A673 (cell line): ENCODE data around the gene NIT2. TPM values are rescaled to one million over a fixed set of nuclear protein-coding genes. Genes with fewer than 3 reads are reported as not detected.

Experiments used
- BruUV-seq: library from RNA; stranded (reverse); fragments of 400-500 nt; replicated peaks from 2 replicates; lab custom pipeline; 2021; lab: Mats Ljungman, UMichigan
- CTCF ChIA-PET: fragments of 300-600 bp; sonication (Branson Sonifier 250); formaldehyde crosslinking; loops from one replicate; lab custom pipeline; 2022; ENCODE audit warnings: antibody characterized with exemption; lab: Charles Lee
- POLR2A ChIA-PET: fragments of 300-600 bp; sonication (Branson Sonifier 250); formaldehyde crosslinking; loops from one replicate; lab custom pipeline; 2022; ENCODE audit warnings: antibody characterized with exemption; ENCODE audit not compliant: low non-redundant PET; lab: Charles Lee
- DNase-seq: peaks from one replicate; pipeline ENCODE4 v3.0.0-alpha.2; 2015; ENCODE audit warnings: low spot score
- H3K27ac ChIP-seq: fragments of 200-600 bp; sonication (generic); 2 replicates; pipeline ENCODE4 v1.5.1; 2016; ENCODE audit warnings: mixed run types, low read depth, mild to moderate bottlenecking, mixed read lengths, antibody characterized with exemption, low read length; ENCODE audit not compliant: poor library complexity, severe bottlenecking
- H3K27me3 ChIP-seq: fragments of 200-600 bp; sonication (generic); replicated peaks from 2 replicates; pipeline ENCODE4 v1.6.1; 2017; ENCODE audit warnings: mixed run types, low read depth, mild to moderate bottlenecking, mixed read lengths, antibody characterized with exemption, low read length; ENCODE audit not compliant: insufficient read depth, poor library complexity
- H3K36me3 ChIP-seq: fragments of 200-600 bp; sonication (generic); 2 replicates; pipeline ENCODE4 v1.6.1; 2016; ENCODE audit warnings: mixed run types, mild to moderate bottlenecking, mixed read lengths, antibody characterized with exemption, low read length; ENCODE audit not compliant: insufficient read depth, poor library complexity, severe bottlenecking
- H3K4me1 ChIP-seq: fragments of 200-600 bp; sonication (generic); 2 replicates; pipeline ENCODE4 v1.6.1; 2017; ENCODE audit warnings: mixed run types, mild to moderate bottlenecking, mixed read lengths, antibody characterized with exemption, low read length; ENCODE audit not compliant: insufficient read depth, poor library complexity, severe bottlenecking
- H3K4me3 ChIP-seq: fragments of 200-600 bp; sonication (generic); 2 replicates; pipeline ENCODE4 v1.5.1; 2016; ENCODE audit warnings: low read depth, mixed run types, mild to moderate bottlenecking, mixed read lengths, low read length; ENCODE audit not compliant: poor library complexity, severe bottlenecking
- H3K9me3 ChIP-seq: fragments of 200-600 bp; sonication (generic); 2 replicates; pipeline ENCODE4 v1.6.1; 2016; ENCODE audit warnings: mixed run types, low read depth, mild to moderate bottlenecking, mixed read lengths, antibody characterized with exemption, low read length; ENCODE audit not compliant: poor library complexity, severe bottlenecking
- EZH2 ChIP-seq: fragments of 200-600 bp; sonication (generic); IDR thresholded peaks from 2 replicates; pipeline ENCODE4 v1.6.1; 2017; ENCODE audit warnings: borderline replicate concordance, low read depth, mild to moderate bottlenecking, mixed read lengths, antibody characterized with exemption, low read length; ENCODE audit not compliant: poor library complexity, severe bottlenecking
- intact Hi-C: fragments of 100-400 bp; cut with micrococcal nuclease; formaldehyde crosslinking; loops from one replicate; pipeline ENCODE4 v1.10.0; 2022; ENCODE audit not compliant: unreplicated experiment
- total RNA-seq: library from RNA; stranded (reverse); gene quantifications from 2 replicates; pipeline ENCODE4 v1.2.3, GENCODE V29; 2021
- TF ChIP-seq, protein P1 (sequence below): fragments of 300-800, 200-600 bp; sonication (generic); conservative IDR thresholded peaks from 2 replicates; pipeline ENCODE4 v1.5.1; 2017; ENCODE audit warnings: low read depth, mild to moderate bottlenecking, antibody characterized with exemption, low read length, moderate library complexity, mixed read lengths

NIT2 gene
- total RNA-seq, 1 experiment from 2014 or later = 57.0 TPM

DNA sequence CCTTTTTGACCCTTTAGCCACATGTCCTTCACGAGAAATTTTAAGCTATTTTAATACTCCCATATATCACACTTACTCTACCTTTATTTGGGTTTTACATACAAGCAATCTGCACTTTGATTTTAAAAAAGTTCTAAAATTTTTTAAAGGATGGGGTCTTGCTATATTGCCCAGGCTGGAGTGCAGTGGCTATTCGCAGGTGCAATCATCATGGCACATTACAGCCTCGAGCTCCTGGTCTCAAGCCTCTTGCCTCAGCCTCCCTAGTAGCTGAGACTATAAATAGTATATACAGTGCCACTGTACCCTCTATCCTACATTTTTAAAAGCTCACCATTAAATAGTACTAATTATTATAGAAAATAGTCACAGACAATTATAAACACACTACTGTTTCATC lies 29.9 kb downstream of the NIT2 start:
- CTCF ChIA-PET = no interaction called here
- POLR2A ChIA-PET = no interaction called here
- H3K27me3 ChIP-seq = no peaks in the 10 kb centered on the region
- H3K4me1 ChIP-seq = no peaks in the 10 kb centered on the region
- H3K9me3 ChIP-seq = no peaks in the 10 kb centered on the region
- BruUV-seq = no TSS peak
- TF ChIP-seq EZH2 = no peak
- TF ChIP-seq, protein P1, sequence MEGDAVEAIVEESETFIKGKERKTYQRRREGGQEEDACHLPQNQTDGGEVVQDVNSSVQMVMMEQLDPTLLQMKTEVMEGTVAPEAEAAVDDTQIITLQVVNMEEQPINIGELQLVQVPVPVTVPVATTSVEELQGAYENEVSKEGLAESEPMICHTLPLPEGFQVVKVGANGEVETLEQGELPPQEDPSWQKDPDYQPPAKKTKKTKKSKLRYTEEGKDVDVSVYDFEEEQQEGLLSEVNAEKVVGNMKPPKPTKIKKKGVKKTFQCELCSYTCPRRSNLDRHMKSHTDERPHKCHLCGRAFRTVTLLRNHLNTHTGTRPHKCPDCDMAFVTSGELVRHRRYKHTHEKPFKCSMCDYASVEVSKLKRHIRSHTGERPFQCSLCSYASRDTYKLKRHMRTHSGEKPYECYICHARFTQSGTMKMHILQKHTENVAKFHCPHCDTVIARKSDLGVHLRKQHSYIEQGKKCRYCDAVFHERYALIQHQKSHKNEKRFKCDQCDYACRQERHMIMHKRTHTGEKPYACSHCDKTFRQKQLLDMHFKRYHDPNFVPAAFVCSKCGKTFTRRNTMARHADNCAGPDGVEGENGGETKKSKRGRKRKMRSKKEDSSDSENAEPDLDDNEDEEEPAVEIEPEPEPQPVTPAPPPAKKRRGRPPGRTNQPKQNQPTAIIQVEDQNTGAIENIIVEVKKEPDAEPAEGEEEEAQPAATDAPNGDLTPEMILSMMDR = no peak
- no peak overlapping the region for H3K27ac ChIP-seq
- intact Hi-C loops = no loop called here
- H3K4me3 ChIP-seq = no peak overlapping the region
- H3K36me3 ChIP-seq = peaks cover 69% of the 10 kb centered on the region
- no peak for DNase-seq

GRCh38 chr3:100366424-100366823 lies 31.9 kb downstream of the NIT2 start:
- ChIA-PET POLR2A (no interaction called here), CTCF (no interaction called here)
- H3K9me3 ChIP-seq = no peaks in the 10 kb centered on the region
- no peak for DNase-seq
- intact Hi-C loops = no loop called here
- no peak overlapping the region for H3K27ac ChIP-seq
- no peak for TF ChIP-seq EZH2
- TF ChIP-seq, protein P1 = no peak
- no peak overlapping the region for H3K4me3 ChIP-seq
- no peaks in the 10 kb centered on the region for H3K4me1 ChIP-seq
- no peaks in the 10 kb centered on the region for H3K27me3 ChIP-seq
- no TSS peak for BruUV-seq
- peaks cover 85% of the 10 kb centered on the region for H3K36me3 ChIP-seq

DNA sequence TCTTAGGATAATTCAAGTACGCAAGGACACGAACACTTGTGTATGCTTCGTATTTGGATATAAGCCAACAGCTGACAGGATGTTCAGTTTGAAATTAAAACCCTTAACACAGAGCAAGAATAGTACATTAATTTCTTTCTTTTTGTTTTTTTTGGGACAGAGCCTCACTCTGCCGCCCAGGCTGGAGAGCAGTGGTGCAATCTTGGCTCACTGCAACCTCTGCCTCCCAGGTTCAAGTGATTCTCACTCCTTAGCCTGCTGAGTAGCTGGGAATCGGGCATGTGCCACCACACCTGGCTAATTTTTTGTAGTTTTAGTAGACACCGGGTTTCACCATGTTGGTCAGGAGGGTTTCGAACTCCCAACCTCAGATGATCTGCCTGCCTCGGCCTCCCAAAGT lies 33.9 kb downstream of the NIT2 start:
- no peak for DNase-seq
- intact Hi-C loops = no loop called here
- ChIA-PET POLR2A (interaction anchor here (0.7 kb wide), 1 partner anchor 1180 kb away, joined by 4 read pairs; no protein-coding TSS in a partner anchor), CTCF (no interaction called here)
- Histone ChIP-seq H3K4me1 (no peaks in the 10 kb centered on the region), H3K27ac (no peak overlapping the region), H3K9me3 (no peaks in the 10 kb centered on the region), H3K36me3 (peaks cover 87% of the 10 kb centered on the region), H3K4me3 (no peak overlapping the region), H3K27me3 (no peaks in the 10 kb centered on the region)
- BruUV-seq = no TSS peak
- TF ChIP-seq, protein P1 = no peak
- TF ChIP-seq EZH2 = no peak
